CD4-positive, alpha-beta T cell (primary cell): ENCODE results near the gene BCL2. TPM values are rescaled to one million over a fixed set of nuclear protein-coding genes. Genes with fewer than 3 reads are reported as not detected.

ENCODE experiments used
- ATAC-seq: fragments of 200-7000 bp; cut with Tn5 transposase; one replicate; pipeline ENCODE4 v1.10.0; 2022; ENCODE audit warnings: mild to moderate bottlenecking; ENCODE audit not compliant: poor library complexity
- CTCF ChIA-PET: fragments of 350-600 bp; sonication (Branson Sonifier 250); formaldehyde crosslinking; loops from one replicate; lab custom pipeline; 2021; ENCODE audit warnings: antibody characterized with exemption, inconsistent platforms; lab: Charles Lee
- POLR2A ChIA-PET: fragments of 350-600 bp; sonication (Branson Sonifier 250); formaldehyde crosslinking; loops from one replicate; lab custom pipeline; 2021; ENCODE audit warnings: antibody characterized with exemption, inconsistent platforms; lab: Charles Lee
- DNase-seq, 14 experiments: peaks; one replicate each; pipeline ENCODE4 v3.0.0-alpha.2; 2013 to 2020; ENCODE audit warnings: mixed read lengths in 2 of 14
- H3K27ac ChIP-seq, 2 donors: one replicate each; pipeline versions ENCODE4 v1.5.1 to v1.7.0; 2013; ENCODE audit warnings: low read length in 2 of 2, low read depth in 1 of 2, mild to moderate bottlenecking in 1 of 2
- H3K27me3 ChIP-seq, 2 experiments: 1 replicate in 1 of 2; 2 replicates in 1 of 2; pipeline versions ENCODE4 v1.6.1 to v1.7.0; 2013; ENCODE audit warnings: low read length in 2 of 2, control low read depth in 1 of 2, mild to moderate bottlenecking in 1 of 2, moderate library complexity in 1 of 2; ENCODE audit not compliant: insufficient read depth in 2 of 2, control insufficient read depth in 1 of 2
- H3K36me3 ChIP-seq: one replicate; pipeline ENCODE4 v1.6.1; 2013; ENCODE audit warnings: low read length, control low read depth; ENCODE audit not compliant: insufficient read depth
- H3K4me1 ChIP-seq: one replicate; pipeline ENCODE4 v1.6.1; 2013; ENCODE audit warnings: low read length, control low read depth; ENCODE audit not compliant: insufficient read depth
- H3K4me3 ChIP-seq: one replicate; pipeline ENCODE4 v1.5.1; 2013; ENCODE audit warnings: mild to moderate bottlenecking, low read length, moderate library complexity
- H3K9me3 ChIP-seq, 2 experiments: 1 replicate in 1 of 2; 2 replicates in 1 of 2; pipeline versions ENCODE4 v1.6.1 to v1.7.0; 2013; ENCODE audit warnings: low read length in 2 of 2, mild to moderate bottlenecking in 2 of 2, control low read depth in 1 of 2, moderate library complexity in 1 of 2; ENCODE audit not compliant: control insufficient read depth in 1 of 2, insufficient read depth in 1 of 2
- H3K27ac Mint-ChIP-seq: one replicate; pipeline ENCODE4 v1.8.0; 2020; ENCODE audit warnings: mixed read lengths
- H3K27me3 Mint-ChIP-seq: one replicate; pipeline ENCODE4 v1.8.0; 2021; ENCODE audit warnings: mixed read lengths
- H3K36me3 Mint-ChIP-seq: one replicate; pipeline ENCODE4 v1.8.0; 2021; ENCODE audit warnings: low read depth, mixed read lengths
- H3K4me1 Mint-ChIP-seq: one replicate; pipeline ENCODE4 v1.8.0; 2021; ENCODE audit warnings: low read depth, mixed read lengths
- H3K4me3 Mint-ChIP-seq: one replicate; pipeline ENCODE4 v1.8.0; 2020; ENCODE audit warnings: mild to moderate bottlenecking, mixed read lengths
- H3K9me3 Mint-ChIP-seq: one replicate; pipeline ENCODE4 v1.8.0; 2020; ENCODE audit warnings: mixed read lengths
- CTCF ChIP-seq: fragments of 200-600 bp; IDR thresholded peaks from one replicate; pipeline ENCODE4 v1.8.0; 2022; ENCODE audit warnings: antibody characterized with exemption, mild to moderate bottlenecking
- intact Hi-C, 2 experiments: fragments of 100-400 bp; cut with DNase I in 1 of 2; cut with micrococcal nuclease in 1 of 2; formaldehyde crosslinking; loops; one replicate each; pipeline versions ENCODE4 v1.15.1 to v1.9.0; 2023 to 2025; cut with DNase I, micrococcal nuclease
- total RNA-seq, 174 experiments: library from RNA in 2 of 174; stranded (reverse) in 2 of 174; gene quantifications; one replicate each; pipeline ENCODE4 v1.2.3 and lab custom pipeline; 2021 to 2026

The BCL2 gene
- total RNA-seq, 2 experiments from 2014 or later: 40.1 to 40.3 TPM

DNA sequence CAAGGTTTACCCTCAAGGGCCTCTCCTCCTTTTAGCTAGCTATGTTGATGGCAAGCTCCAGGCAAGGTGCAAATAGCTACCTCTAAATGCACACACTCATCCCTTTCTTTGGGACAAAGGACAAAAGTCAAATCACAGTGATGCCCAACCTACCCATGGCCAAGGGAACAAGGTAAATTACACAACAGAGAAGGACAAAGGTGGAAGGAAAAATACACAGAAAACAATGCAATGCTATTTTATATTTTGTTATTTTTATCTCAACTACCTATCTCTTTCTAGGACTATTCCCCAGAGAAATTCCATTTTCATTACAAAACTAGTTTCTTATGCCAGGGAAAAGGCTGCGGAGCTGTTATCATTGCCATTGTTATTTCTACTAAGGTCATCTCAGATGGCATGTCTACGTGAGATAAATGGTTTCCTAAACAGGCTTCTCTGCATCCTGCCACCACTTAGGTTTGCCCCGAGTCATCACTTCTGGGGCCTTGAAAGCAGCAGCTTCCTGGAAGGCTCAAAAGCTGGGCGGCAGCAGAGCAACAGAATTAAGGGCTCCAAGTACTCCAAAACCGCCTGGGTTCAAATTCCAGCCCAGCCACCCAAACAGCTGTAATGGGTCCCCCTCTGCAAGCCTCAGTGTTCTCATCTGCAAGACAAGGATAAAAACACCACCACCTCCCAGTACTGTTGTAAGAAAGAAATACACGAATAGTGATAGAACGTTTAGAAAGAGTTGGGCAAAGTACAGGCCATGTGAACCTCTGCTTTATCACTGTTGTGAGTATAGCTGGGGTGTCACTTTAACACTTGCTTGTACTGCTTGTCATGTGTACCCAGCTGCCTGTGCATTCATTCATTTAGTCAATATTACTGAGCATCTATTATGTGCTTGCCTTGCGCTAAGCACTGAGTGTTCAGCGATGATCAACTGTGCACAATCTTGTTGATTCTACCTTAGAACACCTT lies 20.9 kb downstream of the BCL2 start:
- intact Hi-C loops: no loop called here
- peaks cover 39% of the 10 kb centered on the region for H3K36me3 ChIP-seq
- ChIA-PET CTCF (interaction anchor here (2.3 kb wide), 1 partner anchor 19 kb away, joined by 10 read pairs; no protein-coding TSS in a partner anchor), POLR2A (interaction anchor here (0.9 to 2.8 kb wide), 10 partner anchors 8 to 167 kb away, joined by 3 to 31 read pairs (median 5); partner anchors contain the start of genes BCL2 and VPS4B)
- no peaks in the 10 kb centered on the region for H3K9me3 ChIP-seq
- H3K4me3 Mint-ChIP-seq: peak overlapping the region; percentile 78
- H3K27me3 Mint-ChIP-seq: no peaks in the 10 kb centered on the region
- peak; percentile 54 for ATAC-seq
- H3K36me3 Mint-ChIP-seq: peaks cover 61% of the 10 kb centered on the region
- no peak overlapping the region for H3K4me3 ChIP-seq
- H3K9me3 Mint-ChIP-seq: no peaks in the 10 kb centered on the region
- H3K27ac Mint-ChIP-seq: peak overlapping the region; percentile 94
- peaks cover 65% of the 10 kb centered on the region for H3K4me1 Mint-ChIP-seq
- no peak for TF ChIP-seq CTCF
- peaks cover 59% of the 10 kb centered on the region for H3K4me1 ChIP-seq
- H3K27ac ChIP-seq: peak overlapping the region; percentile 26 to 27
- H3K27me3 ChIP-seq: no peaks in the 10 kb centered on the region
- DNase-seq: peak in 13 of 14 experiments; percentile 15 to 73 (median 44)

GRCh38 chr18:63297687-63298399 lies 21.7 kb downstream of the BCL2 start:
- Mint-ChIP-seq H3K4me1 (peaks cover 57% of the 10 kb centered on the region), H3K36me3 (peaks cover 69% of the 10 kb centered on the region), H3K27me3 (no peaks in the 10 kb centered on the region), H3K27ac (peak overlapping the region; percentile 94), H3K9me3 (no peaks in the 10 kb centered on the region), H3K4me3 (no peak overlapping the region)
- H3K4me1 ChIP-seq: peaks cover 64% of the 10 kb centered on the region
- no peaks in the 10 kb centered on the region for H3K9me3 ChIP-seq
- peaks cover 46% of the 10 kb centered on the region for H3K36me3 ChIP-seq
- intact Hi-C loops: no loop called here
- ChIA-PET POLR2A (interaction anchor here (0.9 to 2.8 kb wide), 8 partner anchors 10 to 166 kb away, joined by 3 to 31 read pairs (median 8); partner anchors contain the start of genes BCL2 and VPS4B), CTCF (interaction anchor here (2.3 kb wide), 1 partner anchor 20 kb away, joined by 10 read pairs; no protein-coding TSS in a partner anchor)
- peak overlapping the region; percentile 26 to 27 for H3K27ac ChIP-seq
- DNase-seq (no peak), ATAC-seq (no peak)
- H3K27me3 ChIP-seq: no peaks in the 10 kb centered on the region
- no peak overlapping the region for H3K4me3 ChIP-seq
- no peak for TF ChIP-seq CTCF

DNA sequence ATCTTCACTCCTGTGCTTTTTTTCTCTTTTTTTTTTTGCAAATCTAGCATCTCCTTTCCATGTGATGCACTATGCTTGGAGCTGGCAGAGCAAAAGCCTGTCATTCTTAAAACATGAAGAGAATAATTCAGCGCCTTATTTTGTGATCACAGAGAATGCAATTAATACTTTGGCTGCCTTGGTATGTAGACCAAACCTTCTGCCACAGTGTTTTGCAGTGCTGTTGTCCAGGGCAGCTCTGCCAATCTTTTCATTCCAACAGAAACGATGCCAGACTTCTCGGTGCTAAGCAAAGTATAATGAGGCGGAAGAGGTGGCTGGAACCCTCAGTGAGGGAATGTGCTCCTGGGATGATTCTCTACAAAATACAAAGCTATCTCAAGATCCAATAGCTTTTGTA lies 25.6 kb downstream of the BCL2 start:
- no peak overlapping the region for H3K4me3 ChIP-seq
- peaks cover 47% of the 10 kb centered on the region for H3K36me3 ChIP-seq
- intact Hi-C loops: loop anchor here in 1 of 2 experiments (5.0 kb wide), 1 partner anchor 42 kb away; no protein-coding TSS in a partner anchor
- no peak overlapping the region for H3K27ac Mint-ChIP-seq
- H3K4me1 ChIP-seq: peaks cover 72% of the 10 kb centered on the region
- CTCF ChIA-PET: interaction anchor here (0.5 to 2.1 kb wide), 3 partner anchors 17 to 77 kb away, joined by 3 to 13 read pairs (median 3); no protein-coding TSS in a partner anchor
- no peaks in the 10 kb centered on the region for H3K27me3 Mint-ChIP-seq
- H3K9me3 ChIP-seq: no peaks in the 10 kb centered on the region
- no peak overlapping the region for H3K27ac ChIP-seq
- no peaks in the 10 kb centered on the region for H3K27me3 ChIP-seq
- no peaks in the 10 kb centered on the region for H3K9me3 Mint-ChIP-seq
- ATAC-seq: no peak
- H3K4me3 Mint-ChIP-seq: peak overlapping the region; percentile 46
- H3K4me1 Mint-ChIP-seq: peaks cover 19% of the 10 kb centered on the region
- no peak for DNase-seq
- no peak for TF ChIP-seq CTCF
- POLR2A ChIA-PET: interaction anchor here (1.7 kb wide), 1 partner anchor 18 kb away, joined by 10 read pairs; no protein-coding TSS in a partner anchor
- peaks cover 59% of the 10 kb centered on the region for H3K36me3 Mint-ChIP-seq
